A204.1 (cell line): ENCODE results near the gene CEP44.
"Not testable (repeated sequence)": the region's sequence is repeated elsewhere in the genome, so short reads cannot be mapped to it uniquely, and the experiment has no call there.

ENCODE experiments used
- FAIRE-seq: peaks from 2 replicates; lab custom pipeline; 2012; peaks lifted over from hg19 to GRCh38; lab: Jason Lieb, UNC

CEP44 gene

DNA sequence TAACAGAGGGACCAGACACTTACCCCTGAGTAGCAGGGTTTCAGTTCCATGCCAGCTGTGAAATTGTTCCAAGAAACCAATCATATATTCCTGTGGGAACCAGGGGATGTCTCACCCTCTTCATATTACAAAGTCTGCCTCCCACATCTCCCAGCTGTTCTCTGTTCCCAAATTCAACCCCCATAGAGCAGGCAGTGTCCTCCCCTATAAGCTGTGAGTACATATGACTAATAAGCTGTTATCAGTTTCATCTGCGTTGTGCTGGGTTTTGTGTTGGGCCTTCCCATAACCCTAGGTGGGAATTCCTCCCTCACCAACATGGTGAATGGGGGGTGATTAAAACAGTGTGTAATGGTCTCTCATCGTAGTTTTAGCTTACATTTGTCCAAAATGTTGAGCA lies 41.0 kb downstream of the CEP44 start:
- FAIRE-seq = no peak

DNA sequence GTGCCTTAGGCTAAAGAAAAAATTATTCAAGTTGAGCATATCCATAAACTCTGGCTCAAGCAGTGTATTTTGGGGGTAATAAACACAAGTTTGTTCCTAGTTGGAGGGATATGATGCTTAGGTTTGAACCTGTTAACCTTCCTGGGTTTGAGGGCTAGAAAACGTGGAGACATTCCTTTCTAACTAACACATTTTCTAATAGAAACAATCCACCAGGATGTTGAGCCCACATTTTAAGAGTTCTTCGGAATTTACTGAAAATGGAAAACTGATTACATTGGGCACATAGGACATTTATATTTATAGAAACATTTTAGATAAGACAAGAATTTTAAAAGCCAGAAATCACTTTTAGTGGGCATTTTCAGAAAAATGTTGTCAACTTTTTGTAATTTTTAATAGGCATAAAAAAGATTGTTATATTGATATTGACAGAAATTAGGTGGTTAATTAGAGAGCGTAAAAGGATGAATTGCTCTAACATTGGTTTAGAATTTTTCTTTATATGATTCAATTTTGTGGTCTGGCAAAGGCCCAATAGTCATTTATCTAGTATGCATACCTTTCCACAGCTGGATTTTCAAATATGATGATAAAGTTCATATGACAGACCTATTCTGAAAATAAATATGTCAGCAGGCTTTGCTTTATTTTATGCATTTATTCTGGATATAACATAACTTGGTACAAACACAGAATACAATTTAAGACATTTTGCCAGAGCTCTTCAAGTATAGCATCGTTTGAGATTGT lies 49.2 kb downstream of the CEP44 start:
- FAIRE-seq = no peak

DNA sequence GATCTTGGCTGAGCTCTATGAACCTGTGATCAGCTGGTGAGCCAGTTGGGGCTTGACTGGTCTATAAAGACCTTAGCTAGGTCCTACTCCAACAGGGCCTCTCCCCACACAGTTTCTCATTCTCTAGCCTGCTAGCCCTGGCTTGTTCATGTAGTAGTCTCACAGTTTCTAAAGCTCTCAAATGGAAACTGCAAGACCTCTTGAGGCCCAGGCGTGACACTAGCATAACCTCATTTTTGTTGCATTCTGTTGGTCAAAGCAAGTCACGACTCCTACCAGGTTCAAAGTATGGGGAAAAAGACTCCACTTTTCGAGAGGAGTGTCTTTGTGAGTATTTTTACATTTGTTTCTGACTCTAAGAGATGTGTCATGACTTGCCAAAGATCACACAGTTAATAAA lies 50.9 kb downstream of the CEP44 start:
- FAIRE-seq = no peak

DNA sequence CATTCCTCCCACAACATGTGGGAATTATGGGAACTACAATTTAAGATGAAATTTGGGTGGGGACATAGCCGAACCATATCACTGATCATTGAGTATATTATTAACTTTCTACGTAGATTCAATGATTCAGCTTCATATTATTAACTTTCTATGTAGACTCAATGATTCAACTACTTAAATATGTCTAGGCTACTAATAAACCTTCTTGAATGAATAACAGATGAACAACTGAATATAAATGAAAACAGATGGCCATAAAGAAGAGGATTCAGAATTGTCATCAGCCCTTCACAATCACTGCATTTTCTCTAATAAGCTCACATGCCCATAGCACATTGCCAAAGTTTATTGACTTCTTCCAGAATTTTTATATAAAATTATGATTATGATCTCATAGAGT lies 57.0 kb downstream of the CEP44 start:
- FAIRE-seq = no peak

DNA sequence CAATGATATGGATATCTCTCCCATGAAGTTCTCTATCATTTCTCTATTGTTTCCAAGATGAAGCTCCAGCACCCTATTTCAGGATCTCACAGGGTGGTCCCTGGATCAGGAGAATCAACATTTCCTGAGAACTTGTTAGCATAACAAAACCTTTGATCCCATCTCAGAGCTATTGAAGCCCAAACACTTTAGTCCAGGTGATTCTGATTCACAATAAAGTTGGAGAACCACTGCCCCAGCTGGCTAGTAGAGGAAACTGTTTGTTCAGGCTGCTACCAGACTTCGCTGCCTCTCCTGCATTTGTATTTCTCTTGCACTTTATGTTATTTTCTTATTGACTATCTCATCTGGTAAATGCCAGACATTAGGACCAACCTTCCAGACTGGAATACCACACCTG lies 65.4 kb downstream of the CEP44 start:
- no peak for FAIRE-seq

DNA sequence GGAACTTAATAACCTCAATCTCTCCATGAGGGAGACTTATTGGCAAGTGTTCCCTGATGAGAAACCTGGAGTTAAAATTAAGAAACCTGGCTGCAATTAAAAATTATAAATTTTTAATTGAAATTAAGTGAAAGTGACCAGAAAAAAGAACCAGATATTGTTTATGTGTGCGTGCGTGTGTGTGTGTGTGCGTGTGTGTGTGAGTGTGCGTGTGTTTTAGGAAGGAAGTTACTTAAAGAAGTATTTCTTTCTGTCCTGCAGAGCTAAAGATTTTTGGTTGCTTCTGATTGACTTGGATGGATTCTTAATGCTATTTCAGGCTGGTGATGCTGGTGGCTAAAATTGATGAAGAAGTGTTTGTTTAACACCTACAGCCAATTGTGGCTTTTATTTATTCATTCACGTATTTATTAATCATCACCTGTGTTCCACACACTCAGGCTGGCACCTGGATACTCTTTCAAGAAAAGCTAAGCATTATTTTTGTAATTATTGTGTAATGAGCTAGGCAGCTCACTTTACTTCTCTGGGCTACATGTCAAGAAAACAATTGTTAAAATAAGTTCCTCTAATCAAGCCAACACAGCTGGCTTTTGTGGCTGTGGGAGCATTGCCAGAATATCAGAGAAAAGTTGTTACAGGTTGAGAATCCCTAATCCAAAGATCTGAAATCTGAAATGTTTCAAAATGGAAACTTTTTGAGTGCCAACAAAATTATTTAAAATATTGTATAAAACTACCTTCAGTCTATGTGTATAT lies 68.5 kb downstream of the CEP44 start:
- FAIRE-seq = no peak

DNA sequence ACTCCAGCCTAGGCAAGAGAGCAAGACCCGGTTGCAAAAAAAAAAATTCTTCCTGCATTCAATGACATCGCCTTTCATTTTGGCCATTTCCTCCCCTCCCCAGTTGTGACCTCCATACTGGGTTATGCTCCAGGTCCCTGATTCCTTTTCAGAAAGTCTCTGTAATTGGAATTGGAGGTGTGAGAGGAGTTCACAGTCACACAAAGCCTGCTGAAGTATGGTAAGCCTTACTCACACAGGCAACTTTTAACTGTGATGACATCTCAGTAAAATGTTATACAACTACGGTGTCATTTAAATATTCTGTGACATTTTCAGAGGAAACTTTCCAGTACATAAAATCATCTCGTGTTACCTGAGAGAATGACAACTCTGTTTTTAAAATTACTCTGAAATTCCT lies 73.6 kb downstream of the CEP44 start:
- no peak for FAIRE-seq

DNA sequence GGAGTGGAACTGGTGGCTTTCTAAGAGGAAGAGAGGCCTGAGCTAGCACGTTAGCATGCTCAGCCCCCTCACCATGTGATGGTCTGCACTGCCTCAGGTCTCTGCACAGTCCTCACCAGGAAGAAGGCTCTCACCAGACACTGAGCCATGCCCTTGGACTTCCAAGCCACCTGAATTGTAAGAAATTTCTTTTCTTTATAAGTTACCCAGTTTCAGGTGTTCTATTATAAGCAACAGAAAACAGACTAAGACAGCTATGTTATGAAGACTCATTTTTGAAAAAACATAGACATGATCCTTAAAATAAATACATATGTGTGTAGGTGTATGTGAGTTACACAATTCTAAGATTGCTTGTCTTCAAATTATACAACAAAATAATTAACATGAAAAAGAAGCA lies 74.7 kb downstream of the CEP44 start:
- no peak for FAIRE-seq

DNA sequence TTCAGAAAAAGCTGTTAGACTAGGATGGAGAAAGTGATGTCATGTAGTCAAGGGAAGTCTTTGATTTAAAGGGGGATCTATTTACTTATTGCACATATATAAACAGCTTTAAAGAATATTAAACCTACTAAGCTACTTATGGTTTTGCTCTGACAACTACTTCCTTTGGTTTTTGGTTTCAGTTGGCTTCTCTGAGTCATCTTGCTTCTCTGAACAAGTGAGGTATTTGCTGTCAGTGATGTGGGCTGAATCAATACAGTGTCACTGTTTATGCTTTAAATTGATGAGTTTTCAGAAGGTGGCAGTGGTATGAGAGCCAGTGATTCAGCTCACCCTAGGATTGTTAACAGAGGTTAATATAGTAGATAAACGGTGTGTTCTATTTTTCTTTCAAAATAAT lies 75.1 kb downstream of the CEP44 start:
- no peak for FAIRE-seq

DNA sequence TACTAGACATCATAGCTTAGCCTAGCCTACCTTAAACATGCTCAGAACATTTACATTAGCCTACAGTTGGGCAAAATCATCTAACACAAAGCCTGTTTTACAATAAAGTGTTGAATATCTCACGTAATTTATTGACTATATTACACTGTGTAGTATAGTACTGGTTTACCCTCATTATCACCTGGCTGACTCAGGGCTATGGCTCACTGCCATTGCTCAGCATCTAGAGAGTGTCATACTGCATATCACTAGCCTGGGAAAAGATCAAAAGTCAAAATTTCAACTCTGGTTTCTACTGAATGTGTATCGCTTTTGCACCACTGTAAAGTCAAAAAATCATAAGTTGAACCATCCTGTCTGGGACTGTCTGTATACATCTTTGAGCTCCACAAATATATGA lies 78.6 kb downstream of the CEP44 start:
- no peak for FAIRE-seq

DNA sequence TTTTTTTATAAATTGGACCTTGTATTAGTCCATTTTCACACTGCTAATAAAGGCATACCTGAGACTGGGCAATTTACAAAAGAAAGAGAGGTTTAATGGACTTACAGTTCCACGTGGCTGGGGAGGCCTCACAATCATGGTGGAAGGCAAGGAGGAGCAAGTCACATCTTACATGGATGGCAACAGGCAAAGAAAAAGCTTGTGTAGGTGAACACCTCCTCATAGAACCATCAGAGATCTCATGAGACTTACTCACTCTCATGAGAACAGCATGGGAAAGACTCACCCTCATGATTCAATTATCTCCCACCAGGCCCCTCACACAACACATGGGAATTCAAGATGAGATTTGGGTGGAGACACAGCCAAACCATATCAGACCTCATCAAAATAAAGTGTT lies 80.1 kb downstream of the CEP44 start:
- FAIRE-seq = not testable (repeated sequence)

DNA sequence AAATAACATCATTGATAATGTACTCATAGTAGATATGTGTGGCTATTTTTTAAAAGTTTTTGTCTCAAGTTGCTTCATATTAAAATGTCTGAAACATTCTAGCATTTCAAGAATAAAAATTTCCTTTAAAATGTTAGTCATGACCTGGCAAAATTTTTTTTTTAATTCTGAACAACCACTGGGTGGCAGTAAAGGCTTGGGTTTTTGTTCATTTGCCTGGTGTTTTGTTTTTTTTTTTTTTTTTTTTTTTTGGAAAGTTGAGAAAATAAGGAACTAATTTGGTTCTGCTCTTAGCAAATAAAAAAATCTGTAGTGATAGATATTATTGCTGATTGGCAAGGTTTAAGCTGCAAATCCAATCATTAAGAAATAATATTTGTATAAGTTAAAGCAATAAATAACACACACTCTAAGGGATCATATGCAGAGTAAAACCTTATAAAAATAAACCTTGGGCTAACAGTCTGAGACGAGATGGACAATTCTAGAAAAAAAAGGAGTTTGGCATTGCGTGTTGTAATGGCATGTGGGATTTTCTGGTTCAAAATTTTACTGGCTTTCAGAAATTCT lies 81.4 kb downstream of the CEP44 start:
- peak; percentile 99 for FAIRE-seq

DNA sequence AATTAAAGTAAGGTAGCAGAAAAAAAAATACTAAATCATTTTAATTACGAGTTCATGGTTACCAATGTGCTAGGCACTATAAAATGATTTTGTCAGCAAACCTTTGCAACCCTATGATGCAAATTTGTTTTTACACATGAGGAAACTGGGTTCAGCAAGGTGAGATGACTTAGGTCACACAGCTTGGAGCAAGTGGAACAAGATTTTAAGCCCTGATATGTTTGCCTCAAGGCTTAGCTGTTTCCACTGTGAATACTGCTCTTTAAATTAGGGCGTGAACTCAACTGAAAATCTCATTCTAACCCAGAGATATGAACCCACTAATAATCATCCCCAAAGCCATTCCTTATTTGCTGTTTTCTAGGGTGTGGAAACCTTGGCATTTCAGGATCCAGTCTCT lies 86.3 kb downstream of the CEP44 start:
- FAIRE-seq = no peak

DNA sequence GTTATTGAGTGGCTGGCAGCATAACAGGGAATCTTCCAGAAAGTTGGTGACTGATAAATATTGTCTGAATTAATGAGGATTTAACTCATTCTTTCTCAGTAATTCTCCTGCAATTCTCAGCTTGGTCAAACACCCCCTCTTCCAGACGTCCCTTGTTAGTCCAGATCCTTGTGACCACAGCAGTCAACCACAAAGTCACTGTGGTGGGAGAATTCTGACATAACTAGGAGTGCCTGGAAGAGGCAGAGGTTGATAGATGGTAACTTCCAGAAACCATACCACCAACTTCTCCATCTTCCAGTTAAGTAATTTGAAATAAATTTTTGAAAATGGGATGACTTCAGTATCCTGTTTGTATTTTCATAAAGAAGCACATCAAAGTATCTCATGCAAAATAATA lies 90.1 kb downstream of the CEP44 start:
- FAIRE-seq = no peak

DNA sequence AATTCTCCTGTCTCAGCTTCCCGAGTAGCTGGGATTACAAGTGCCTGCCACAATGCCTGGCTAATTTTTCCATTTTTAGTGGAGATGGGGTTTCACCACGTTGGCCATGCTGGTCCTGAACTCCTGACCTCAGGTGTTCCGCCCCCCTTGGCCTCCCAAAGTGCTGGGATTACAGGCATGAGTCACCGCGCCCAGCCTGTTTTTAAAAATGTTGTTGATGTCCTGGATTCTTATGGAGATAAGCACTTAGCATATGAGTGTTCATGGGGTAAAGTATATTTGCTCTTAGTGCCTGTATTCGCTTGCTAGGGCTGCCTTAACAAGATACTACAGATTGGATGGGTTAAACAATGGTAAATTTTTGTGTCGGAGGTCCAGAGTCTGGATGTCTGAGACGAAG lies 91.7 kb downstream of the CEP44 start:
- FAIRE-seq = no peak

DNA sequence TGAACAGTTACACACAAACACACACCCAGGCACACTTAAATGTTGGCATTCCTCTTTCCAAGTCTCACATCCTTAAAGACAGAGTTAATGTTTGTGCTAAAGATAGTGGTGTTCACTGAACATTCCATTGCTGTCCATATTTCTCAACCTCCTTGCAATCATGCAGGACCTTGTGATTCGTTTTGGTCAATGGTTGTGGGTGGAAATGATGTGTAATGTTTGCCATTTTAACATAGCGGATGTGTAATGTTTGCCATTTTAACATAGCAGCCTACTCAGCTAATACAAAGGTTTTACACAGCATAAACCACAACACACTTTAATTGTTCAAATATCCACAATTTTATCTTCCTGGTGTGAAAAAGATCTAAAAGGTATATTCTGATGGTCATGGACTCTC lies 93.9 kb downstream of the CEP44 start:
- FAIRE-seq = no peak

DNA sequence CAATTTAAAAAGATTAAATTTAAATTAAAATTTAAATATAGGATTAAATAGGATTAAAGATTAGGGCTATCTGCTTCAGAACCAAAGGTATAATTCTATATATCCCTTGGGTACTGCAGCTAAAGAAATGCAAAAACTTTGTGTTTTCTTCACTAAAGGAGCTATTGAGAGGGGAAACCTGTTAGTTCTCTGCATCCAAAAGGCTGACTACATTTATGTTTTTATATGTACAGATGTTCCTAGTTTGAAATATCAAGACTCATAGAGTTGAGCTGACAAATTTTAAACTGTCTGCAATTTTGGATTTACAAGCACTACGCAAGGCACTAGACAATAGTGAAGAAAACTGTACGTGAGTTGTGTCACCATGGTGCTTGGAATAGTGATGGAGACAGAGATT lies 95.2 kb downstream of the CEP44 start:
- no peak for FAIRE-seq

DNA sequence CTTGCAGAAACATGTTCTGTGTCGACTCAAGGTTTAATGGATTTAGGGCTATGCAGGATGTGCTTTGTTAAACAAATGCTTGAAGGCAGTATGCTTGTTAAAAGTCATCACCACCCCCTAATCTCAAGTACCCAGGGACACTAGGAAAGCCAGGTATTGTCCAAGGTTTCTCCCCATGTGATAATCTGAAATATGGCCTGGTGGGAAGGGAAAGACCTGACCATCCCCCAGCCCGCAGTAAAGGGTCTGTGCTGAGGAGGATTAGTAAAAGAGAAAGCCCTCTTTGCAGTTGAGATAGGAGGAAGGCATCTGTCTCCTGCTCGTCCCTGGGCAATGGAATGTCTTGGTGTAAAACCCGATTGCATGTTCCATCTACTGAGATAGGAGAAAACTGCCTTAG lies 96.5 kb downstream of the CEP44 start:
- not testable (repeated sequence) for FAIRE-seq

DNA sequence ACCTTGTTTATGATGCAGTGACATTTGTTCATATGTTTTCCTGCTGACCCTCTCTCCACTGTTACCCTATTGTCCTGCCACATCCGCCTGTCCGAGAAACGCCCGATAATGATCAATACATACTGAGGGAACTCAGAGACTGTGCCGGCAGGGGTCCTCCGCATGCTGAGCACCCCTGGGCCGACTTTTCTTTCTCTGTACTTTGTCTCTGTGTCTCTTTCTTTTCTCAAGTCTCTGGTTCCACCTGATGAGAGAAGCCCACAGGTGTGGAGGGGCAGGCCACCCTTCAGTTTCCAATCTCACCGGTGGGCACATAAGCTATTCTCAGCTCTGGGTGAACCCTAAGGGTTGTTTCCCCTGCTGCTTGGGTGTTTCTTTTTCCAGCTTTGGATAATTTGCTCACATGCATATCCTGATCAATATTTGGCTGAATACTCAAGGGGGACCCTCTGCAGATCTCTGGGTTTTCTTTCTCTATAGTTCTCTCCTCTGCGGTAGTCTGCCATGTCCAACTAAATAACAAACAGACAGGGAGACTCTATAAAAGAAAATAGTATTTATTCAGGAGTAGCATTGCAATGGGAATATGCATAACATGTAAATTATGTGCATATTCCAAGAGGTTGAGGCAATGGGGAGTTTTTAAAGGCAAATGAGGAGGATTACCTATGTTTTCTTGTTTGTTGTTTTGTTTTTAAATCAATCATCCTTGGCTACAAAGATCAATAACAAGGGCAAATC lies 97.2 kb downstream of the CEP44 start:
- no peak for FAIRE-seq

DNA sequence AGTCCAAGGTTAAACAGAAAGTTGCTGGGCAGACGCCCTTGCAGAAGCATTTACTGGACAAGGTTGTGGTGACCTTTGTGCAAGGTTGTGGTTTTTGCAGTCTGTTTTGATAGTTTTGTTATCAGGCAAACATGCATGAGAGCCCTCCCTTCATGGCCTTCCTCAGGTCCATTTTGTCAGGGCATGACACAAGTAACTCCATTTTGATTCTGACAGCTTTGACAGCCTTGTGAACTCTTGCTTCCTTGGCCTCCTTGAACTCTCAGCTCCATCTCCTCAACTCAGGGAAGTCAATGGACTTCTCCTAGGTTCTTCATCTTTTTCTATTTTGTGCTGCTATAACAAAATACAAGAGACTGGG lies 97.7 kb downstream of the CEP44 start:
- FAIRE-seq = no peak
